ENCODE measurements around the gene ZNF200. TPM values are rescaled to one million over a fixed set of nuclear protein-coding genes. Genes with fewer than 3 reads are reported as not detected.

The ZNF200 gene
- total and polyA plus RNA-seq, 2 of the 13 experiments (the other 11 are each of a cell fraction or from before 2014, with no cell fraction given): 3.5 to 16.5 TPM

GRCh38 chr16:3175157-3176093, 59.5 kb downstream of the ZNF200 start:
- DNase-seq (ENCODE audit: low spot score) (peak; percentile 78), FAIRE-seq (peak; percentile 18), ATAC-seq (peak; percentile 24)
- Histone ChIP-seq H3K27me3 (ENCODE audit: control insufficient read depth in 1 of 2, insufficient read depth in 2 of 2, low read length in 2 of 2) (no peaks in the 10 kb centered on the region; a peak in 1 of 5 replicates), H3K27ac (ENCODE audit: extremely low read length, insufficient read depth, low read length) (no peak overlapping the region), H3K9ac (ENCODE audit: insufficient read depth, low read depth, low read length) (peak overlapping the region; percentile 18; the same call in 1 of the 2 replicates), H3K9me3 (ENCODE audit: low read length) (no peaks in the 10 kb centered on the region), H2AFZ (ENCODE audit: low read length) (no peak overlapping the region), H3K79me2 (ENCODE audit: insufficient read depth, low read length) (no peaks in the 10 kb centered on the region), H3K36me3 (replicated peaks in 1 of 2; ENCODE audit: control insufficient read depth in 1 of 2, insufficient read depth in 2 of 2, low read length in 2 of 2) (no peaks in the 10 kb centered on the region), H3K4me3 (replicated peaks in 1 of 3; ENCODE audit: insufficient read depth in 1 of 3, low read depth in 2 of 3, low read length in 3 of 3) (peak overlapping the region; percentile 50 to 71 (median 52)), H3K4me1 (ENCODE audit: insufficient read depth, low read length) (peaks cover 53% of the 10 kb centered on the region), H3K4me2 (ENCODE audit: low read depth, low read length) (peak overlapping the region; percentile 82), H4K20me1 (ENCODE audit: insufficient read depth, low read length) (no peaks in the 10 kb centered on the region)
- BruUV-seq (replicated peaks): no TSS peak
- in situ Hi-C loops (cut with HindIII; ENCODE audit: extremely low pct_ligation_motif_present, low pct_unique_long_range_greater_than_20kb) (no loop called here), intact Hi-C loops (cut with micrococcal nuclease; ENCODE audit: unreplicated experiment) (no loop called here)
- 18% methylated on average over 15 of the region's 39 CpGs for WGBS (ENCODE audit: low lambda C conversion rate)
- CTCF ChIA-PET (ENCODE audit: low intra/inter-chr PET ratio, low total read pairs): no interaction called here
- POLR2A ChIA-PET: interaction anchor here (0.6 to 1.2 kb wide), 2 partner anchors 16 to 25 kb away, joined by 3 to 4 read pairs; no protein-coding TSS in a partner anchor
- TF ChIP-seq MAZ (IDR thresholded peaks at IDR 0.05; ENCODE audit: borderline replicate concordance, low read depth, low read length) (no peak), MAZ (CRISPR knock-in tag; IDR thresholded peaks at IDR 0.05; ENCODE audit: low read depth) (0 out of 2 replicates have a peak, but pooled peaks have one; percentile 33), NFIB (CRISPR knock-in tag; IDR thresholded peaks at IDR 0.05; ENCODE audit: borderline replicate concordance) (no peak), ZNF770 (CRISPR knock-in tag; IDR thresholded peaks at IDR 0.05) (peak; percentile 20; the same call in 1 of the 2 replicates), ZNF629 (CRISPR knock-in tag; conservative IDR thresholded peaks at IDR 0.05) (peak; percentile 72), PPARG (CRISPR knock-in tag; conservative IDR thresholded peaks at IDR 0.05) (peak; percentile 35; the same call in 1 of the 2 replicates), FOXP4 (CRISPR knock-in tag; IDR thresholded peaks at IDR 0.05) (peak; percentile 52; the same call in 1 of the 2 replicates), ZNF430 (CRISPR knock-in tag; IDR thresholded peaks at IDR 0.05) (no peak), KAT7 (CRISPR knock-in tag; IDR thresholded peaks at IDR 0.05; ENCODE audit: borderline replicate concordance) (no peak), MTA1 (CRISPR knock-in tag; IDR thresholded peaks at IDR 0.05; ENCODE audit: borderline replicate concordance) (peak; percentile 38; the same call in 1 of the 2 replicates), ETV6 (CRISPR knock-in tag; conservative IDR thresholded peaks at IDR 0.05) (no peak), ZNF761 (CRISPR knock-in tag; conservative IDR thresholded peaks at IDR 0.05) (0 out of 2 replicates have a peak, but pooled peaks have one; percentile 58), ZSCAN20 (CRISPR knock-in tag; IDR thresholded peaks at IDR 0.05; ENCODE audit: borderline replicate concordance) (peak; percentile 77; the same call in 1 of the 2 replicates)
- TF ChIP-seq, protein P1, sequence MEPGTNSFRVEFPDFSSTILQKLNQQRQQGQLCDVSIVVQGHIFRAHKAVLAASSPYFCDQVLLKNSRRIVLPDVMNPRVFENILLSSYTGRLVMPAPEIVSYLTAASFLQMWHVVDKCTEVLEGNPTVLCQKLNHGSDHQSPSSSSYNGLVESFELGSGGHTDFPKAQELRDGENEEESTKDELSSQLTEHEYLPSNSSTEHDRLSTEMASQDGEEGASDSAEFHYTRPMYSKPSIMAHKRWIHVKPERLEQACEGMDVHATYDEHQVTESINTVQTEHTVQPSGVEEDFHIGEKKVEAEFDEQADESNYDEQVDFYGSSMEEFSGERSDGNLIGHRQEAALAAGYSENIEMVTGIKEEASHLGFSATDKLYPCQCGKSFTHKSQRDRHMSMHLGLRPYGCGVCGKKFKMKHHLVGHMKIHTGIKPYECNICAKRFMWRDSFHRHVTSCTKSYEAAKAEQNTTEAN (CRISPR knock-in tag; conservative IDR thresholded peaks at IDR 0.05): no peak

Data from HepG2 (cell line).